Astrocyte (in vitro differentiated cells and primary cell): ENCODE results near the gene EFEMP1.

Source experiments
- CTCF ChIP-seq: IDR thresholded peaks from 2 replicates; pipeline ENCODE4 v1.5.1; 2011; ENCODE audit warnings: low read depth, mild to moderate bottlenecking, inconsistent platforms, low read length, moderate library complexity; ENCODE audit not compliant: insufficient read depth
- EZH2 ChIP-seq: IDR thresholded peaks from 2 replicates; pipeline ENCODE4 v1.6.1; 2012; ENCODE audit warnings: mild to moderate bottlenecking, low read length, inconsistent platforms; ENCODE audit not compliant: insufficient read depth

DNA sequence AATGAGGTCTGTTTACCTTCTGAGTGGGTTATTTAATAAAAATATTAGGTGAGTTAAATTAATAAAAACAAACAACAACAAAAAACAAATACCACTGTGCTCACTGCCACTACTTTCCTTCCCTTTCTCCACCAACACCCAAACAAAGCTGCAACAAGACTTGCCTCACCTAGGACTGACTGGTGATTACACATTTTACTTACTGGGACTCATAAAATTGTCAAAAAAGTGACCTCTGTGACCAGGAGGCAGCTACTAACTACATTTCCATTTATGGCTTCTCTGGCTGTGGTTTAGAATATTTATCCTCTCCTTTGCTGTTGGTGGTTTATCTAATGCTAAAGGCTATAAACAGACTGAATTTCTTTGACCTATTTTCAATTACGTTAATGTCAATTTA, 39.8 kb downstream of the EFEMP1 start:
- TF ChIP-seq CTCF (no peak), EZH2 (no peak)
